IMR-90 (cell line): ENCODE results near the gene SIX2. TPM values are rescaled to one million over a fixed set of nuclear protein-coding genes. Genes with fewer than 3 reads are reported as not detected.

ENCODE experiments used
- ATAC-seq: fragments of 200-7000 bp; cut with Tn5 transposase; 2 replicates; pipeline ENCODE4 v1.9.1; 2020; ENCODE audit warnings: low read depth, mild to moderate bottlenecking, moderate library complexity
- BruUV-seq: library from RNA; stranded (reverse); fragments of 400-500 nt; replicated peaks from 2 replicates; lab custom pipeline; 2021; lab: Mats Ljungman, UMichigan
- CTCF ChIA-PET: fragments of 300-600 bp; formaldehyde crosslinking; extraction: SDS; loops from one replicate; lab custom pipeline; 2021; ENCODE audit warnings: antibody characterized with exemption; lab: Yijun Ruan, JAX
- POLR2A ChIA-PET: fragments of 300-600 bp; sonication (Branson Sonifier 250); formaldehyde crosslinking; loops from one replicate; lab custom pipeline; 2022; ENCODE audit warnings: antibody characterized with exemption; ENCODE audit not compliant: unreplicated experiment; lab: Charles Lee
- DNase-seq: peaks from one replicate; pipeline ENCODE4 v3.0.0; 2013
- H2AFZ ChIP-seq: replicated peaks from 2 replicates; pipeline ENCODE3; 2013; ENCODE audit warnings: low read length, mild to moderate bottlenecking; ENCODE audit not compliant: poor library complexity
- H2AK5ac ChIP-seq: 2 replicates; pipeline ENCODE4 v1.6.1; 2013; ENCODE audit warnings: low read depth, low read length, inconsistent platforms
- H2AK9ac ChIP-seq: replicated peaks from 2 replicates; pipeline ENCODE3; 2013; ENCODE audit warnings: mild to moderate bottlenecking, low read depth, low read length, moderate library complexity; ENCODE audit not compliant: poor library complexity
- H2BK120ac ChIP-seq: 2 replicates; pipeline ENCODE4 v1.6.1; 2013; ENCODE audit warnings: low read depth, low read length, inconsistent platforms
- H2BK15ac ChIP-seq: 3 replicates; pipeline ENCODE4 v1.6.1; 2013; ENCODE audit warnings: low read depth, low read length, inconsistent platforms
- H2BK20ac ChIP-seq: 2 replicates; pipeline ENCODE4 v1.6.1; 2013; ENCODE audit warnings: low read depth, mild to moderate bottlenecking, inconsistent platforms, low read length, moderate library complexity
- H2BK5ac ChIP-seq: 2 replicates; pipeline ENCODE4 v1.6.1; 2013; ENCODE audit warnings: mild to moderate bottlenecking, low read depth, low read length, inconsistent platforms; ENCODE audit not compliant: poor library complexity, severe bottlenecking
- H3K14ac ChIP-seq: replicated peaks from 2 replicates; pipeline ENCODE4 v1.6.1; 2013; ENCODE audit warnings: low read depth, low read length, inconsistent platforms
- H3K18ac ChIP-seq: 2 replicates; pipeline ENCODE4 v1.6.1; 2013; ENCODE audit warnings: low read depth, low read length, control low read depth
- H3K23ac ChIP-seq: 2 replicates; pipeline ENCODE4 v1.6.1; 2013; ENCODE audit warnings: low read depth, low read length, inconsistent platforms
- H3K27ac ChIP-seq: 2 replicates; pipeline ENCODE4 v1.5.1; 2013; ENCODE audit warnings: mild to moderate bottlenecking, control low read depth, low read length; ENCODE audit not compliant: insufficient read depth
- H3K27me3 ChIP-seq: 2 replicates; pipeline ENCODE4 v1.6.1; 2013; ENCODE audit warnings: low read length; ENCODE audit not compliant: control insufficient read depth, insufficient read depth
- H3K36me3 ChIP-seq: 2 replicates; pipeline ENCODE4 v1.6.1; 2013; ENCODE audit warnings: low read length, mixed read lengths; ENCODE audit not compliant: control insufficient read depth, insufficient read depth
- H3K4ac ChIP-seq: 2 replicates; pipeline ENCODE4 v1.6.1; 2013; ENCODE audit warnings: low read depth, low read length, inconsistent platforms
- H3K4me1 ChIP-seq: 2 replicates; pipeline ENCODE4 v1.6.1; 2013; ENCODE audit warnings: low read length, mixed read lengths; ENCODE audit not compliant: control insufficient read depth, insufficient read depth
- H3K4me2 ChIP-seq: 2 replicates; pipeline ENCODE4 v1.6.1; 2013; ENCODE audit warnings: low read depth, mild to moderate bottlenecking, control low read depth, low read length, moderate library complexity
- H3K4me3 ChIP-seq: 2 replicates; pipeline ENCODE4 v1.5.1; 2013; ENCODE audit warnings: low read depth, mild to moderate bottlenecking, control low read depth, low read length, moderate library complexity; ENCODE audit not compliant: insufficient read depth
- H3K56ac ChIP-seq: 2 replicates; pipeline ENCODE4 v1.6.1; 2013; ENCODE audit warnings: low read length, inconsistent platforms; ENCODE audit not compliant: insufficient read depth; ENCODE audit errors: extremely low read depth
- H3K79me1 ChIP-seq, 2 experiments: 2 replicates each; pipeline ENCODE4 v1.6.1; 2013; ENCODE audit warnings: low read length in 2 of 2, inconsistent platforms in 1 of 2, low read depth in 1 of 2
- H3K9ac ChIP-seq: 2 replicates; pipeline ENCODE4 v1.6.1; 2013; ENCODE audit warnings: low read depth, low read length, control low read depth
- H3K9me1 ChIP-seq: 2 replicates; pipeline ENCODE4 v1.6.1; 2013; ENCODE audit warnings: low read length, inconsistent platforms; ENCODE audit not compliant: insufficient read depth
- H3K9me3 ChIP-seq: 2 replicates; pipeline ENCODE4 v1.6.1; 2013; ENCODE audit warnings: low read length; ENCODE audit not compliant: control insufficient read depth, insufficient read depth
- H4K20me1 ChIP-seq: 2 replicates; pipeline ENCODE4 v1.6.1; 2013; ENCODE audit warnings: low read length, inconsistent platforms; ENCODE audit not compliant: insufficient read depth
- H4K5ac ChIP-seq: 2 replicates; pipeline ENCODE4 v1.6.1; 2013; ENCODE audit warnings: mild to moderate bottlenecking, low read depth, low read length, control low read depth
- H4K8ac ChIP-seq, 2 experiments: 2 replicates each; pipeline ENCODE4 v1.6.1; 2013; ENCODE audit warnings: low read depth in 2 of 2, low read length in 2 of 2, control low read depth in 1 of 2, inconsistent platforms in 1 of 2
- H4K91ac ChIP-seq: 2 replicates; pipeline ENCODE4 v1.6.1; 2013; ENCODE audit warnings: low read depth, low read length, inconsistent platforms; ENCODE audit not compliant: insufficient read depth
- BHLHE40 ChIP-seq: fragments of 150-350 bp; IDR thresholded peaks from 2 replicates; pipeline ENCODE4 v1.6.1; 2016; ENCODE audit warnings: mild to moderate bottlenecking, low read depth, low read length
- CEBPB ChIP-seq: IDR thresholded peaks from 2 replicates; pipeline ENCODE4 v1.6.1; 2012; ENCODE audit warnings: low read depth, low read length, improper control_type of control experiment
- CHD1 ChIP-seq: IDR thresholded peaks from 2 replicates; pipeline ENCODE4 v1.6.1; 2012; ENCODE audit warnings: low read depth, low read length, improper control_type of control experiment
- FOS ChIP-seq: fragments of 150-350 bp; IDR thresholded peaks from 2 replicates; pipeline ENCODE4 v1.6.1; 2016; ENCODE audit warnings: low read depth, low read length
- MAFK ChIP-seq: IDR thresholded peaks from 2 replicates; pipeline ENCODE4 v1.6.1; 2012; ENCODE audit warnings: low read depth, low read length, improper control_type of control experiment
- MAZ ChIP-seq: IDR thresholded peaks from 2 replicates; pipeline ENCODE4 v1.6.1; 2012; ENCODE audit warnings: low read depth, mild to moderate bottlenecking, low read length, improper control_type of control experiment, moderate library complexity, borderline replicate concordance
- POLR2A ChIP-seq: IDR thresholded peaks from 2 replicates; pipeline ENCODE4 v1.6.1; 2012; ENCODE audit warnings: mild to moderate bottlenecking, low read depth, low read length
- RCOR1 ChIP-seq: IDR thresholded peaks from 2 replicates; pipeline ENCODE4 v1.6.1; 2012; ENCODE audit warnings: mild to moderate bottlenecking, low read length, improper control_type of control experiment; ENCODE audit not compliant: insufficient replicate concordance
- RFX5 ChIP-seq: IDR thresholded peaks from 2 replicates; pipeline ENCODE4 v1.8.0; 2012; ENCODE audit warnings: low read depth, mild to moderate bottlenecking, low read length, moderate library complexity
- SMC3 ChIP-seq: fragments of 150-350 bp; IDR thresholded peaks from 2 replicates; pipeline ENCODE4 v1.6.1; 2016; ENCODE audit warnings: low read depth, mild to moderate bottlenecking, antibody characterized with exemption, low read length, moderate library complexity
- WGBS, 2 experiments: methylation state at CpG; one replicate each; pipeline versions ENCODE4 v1.1.5 to v1.1.7; 2013; ENCODE audit warnings: missing lambda C conversion rate in 2 of 2; ENCODE audit not compliant: insufficient read length in 1 of 2; ENCODE audit errors: extremely low coverage in 2 of 2; 5-methylcytosine and 5-hydroxymethylcytosine counted together
- dilution Hi-C: fragments of 300-500 bp; cut with HindIII; formaldehyde crosslinking; loops from one replicate; pipeline ENCODE4 v1.14.3; 2018; ENCODE audit warnings: low sequenced_read_pairs; ENCODE audit not compliant: unreplicated experiment
- in situ Hi-C: fragments of 300-500 bp; cut with MboI; formaldehyde crosslinking; loops from 3 replicates; pipeline ENCODE4 v1.14.3; 2019; ENCODE audit warnings: low sequenced_read_pairs, inconsistent platforms, mixed read lengths
- intact Hi-C: fragments of 100-400 bp; cut with micrococcal nuclease; formaldehyde crosslinking; loops from 2 replicates; pipeline ENCODE4 v1.10.0; 2022
- polyA plus RNA-seq, 3 experiments: library from polyadenylated mRNA; depleted of rRNA; stranded (reverse); fragments of >200 nt; gene quantifications; 2 replicates each; pipeline ENCODE4 v1.2.3, GENCODE V29; 2012; ENCODE audit warnings: low replicate concordance in 1 of 3
- total RNA-seq: library from RNA; depleted of rRNA; stranded (reverse); fragments of >200 nt; gene quantifications from 2 replicates; pipeline ENCODE4 v1.2.3, GENCODE V29; 2012
- TF ChIP-seq, protein P1 (sequence below): conservative IDR thresholded peaks from 2 replicates; pipeline ENCODE4 v1.5.1; 2012; ENCODE audit warnings: mild to moderate bottlenecking, low read depth, low read length, improper control_type of control experiment
- TF ChIP-seq, protein P2 (sequence below): fragments of 150-350 bp; IDR thresholded peaks from 2 replicates; pipeline ENCODE4 v1.6.1; 2016; ENCODE audit warnings: low read depth, mild to moderate bottlenecking, low read length, moderate library complexity, borderline replicate concordance

SIX2 gene
- total and polyA plus RNA-seq, 2 of the 4 experiments (the other 2 are of a cell fraction) = not detected

DNA sequence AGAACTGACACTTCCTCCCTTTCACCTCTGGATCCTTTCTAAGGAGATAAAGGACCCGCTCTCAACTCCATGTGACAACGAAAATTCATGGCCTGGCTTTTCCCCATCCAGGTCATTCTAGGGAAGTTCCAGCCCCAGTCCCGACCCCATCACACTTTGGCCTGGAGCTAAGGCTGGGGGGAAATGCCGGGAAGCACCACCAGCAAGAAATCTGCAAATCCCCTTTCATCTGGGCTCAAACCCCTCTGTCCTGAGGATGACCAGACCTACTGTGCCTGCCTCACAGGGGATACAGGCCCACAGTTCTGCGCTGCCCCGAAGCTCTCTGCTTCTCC, 1.3 kb downstream of the SIX2 start (continued):
- TF ChIP-seq RCOR1 (no peak), BHLHE40 (no peak), FOS (no peak), MAFK (no peak)

DNA sequence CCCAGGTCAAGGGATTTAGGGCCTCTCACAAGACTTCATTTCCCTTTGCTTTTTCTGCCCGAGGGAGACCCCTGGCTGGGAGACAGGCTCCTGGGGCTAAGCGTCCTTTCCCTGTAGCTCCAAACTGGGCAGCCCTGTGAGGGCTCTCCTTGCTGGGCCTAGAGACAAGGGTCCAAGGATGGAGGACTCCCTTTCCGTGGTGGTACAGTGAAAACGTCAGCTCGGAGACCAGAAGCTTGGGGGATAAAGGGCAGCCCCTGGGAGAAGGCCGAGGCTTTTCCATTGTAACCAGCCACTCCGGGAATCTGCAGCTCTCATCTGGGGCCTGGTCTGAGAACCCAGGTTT, 2.3 kb downstream of the SIX2 start:
- Histone ChIP-seq H2BK15ac (no peak overlapping the region), H4K20me1 (no peaks in the 10 kb centered on the region; the same call in 1 of the 2 replicates), H3K56ac (no peak overlapping the region), H2BK20ac (no peak overlapping the region), H3K9ac (no peak overlapping the region), H3K9me1 (0 out of 2 replicates have a peak, but pooled peaks cover 2% of the 10 kb centered on the region), H3K4me3 (no peak overlapping the region), H3K9me3 (peaks cover 10% of the 10 kb centered on the region; the same call in 1 of the 2 replicates), H2BK120ac (no peak overlapping the region), H3K23ac (no peak overlapping the region), H2AK9ac (no peak overlapping the region), H3K14ac (no peak overlapping the region), H4K5ac (no peak overlapping the region), H2BK5ac (no peak overlapping the region), H3K18ac (no peak overlapping the region), H2AFZ (no peak overlapping the region), H3K36me3 (no peaks in the 10 kb centered on the region), H3K4me2 (no peak overlapping the region), H3K4me1 (peaks cover 6% of the 10 kb centered on the region; the same call in 1 of the 2 replicates), H3K79me1 (no peaks in the 10 kb centered on the region), H4K91ac (no peak overlapping the region), H3K27ac (no peak overlapping the region), H3K4ac (no peak overlapping the region), H2AK5ac (no peak overlapping the region), H3K27me3 (peaks cover 96% of the 10 kb centered on the region), H4K8ac (no peak overlapping the region)
- ATAC-seq = no peak
- ChIA-PET POLR2A (no interaction called here), CTCF (interaction anchor here (0.5 kb wide), 1 partner anchor 595 kb away, joined by 3 read pairs; no protein-coding TSS in a partner anchor)
- dilution Hi-C loops = no loop called here
- in situ Hi-C loops = no loop called here
- intact Hi-C loops = no loop called here
- TF ChIP-seq SMC3 = no peak
- TF ChIP-seq, protein P1, sequence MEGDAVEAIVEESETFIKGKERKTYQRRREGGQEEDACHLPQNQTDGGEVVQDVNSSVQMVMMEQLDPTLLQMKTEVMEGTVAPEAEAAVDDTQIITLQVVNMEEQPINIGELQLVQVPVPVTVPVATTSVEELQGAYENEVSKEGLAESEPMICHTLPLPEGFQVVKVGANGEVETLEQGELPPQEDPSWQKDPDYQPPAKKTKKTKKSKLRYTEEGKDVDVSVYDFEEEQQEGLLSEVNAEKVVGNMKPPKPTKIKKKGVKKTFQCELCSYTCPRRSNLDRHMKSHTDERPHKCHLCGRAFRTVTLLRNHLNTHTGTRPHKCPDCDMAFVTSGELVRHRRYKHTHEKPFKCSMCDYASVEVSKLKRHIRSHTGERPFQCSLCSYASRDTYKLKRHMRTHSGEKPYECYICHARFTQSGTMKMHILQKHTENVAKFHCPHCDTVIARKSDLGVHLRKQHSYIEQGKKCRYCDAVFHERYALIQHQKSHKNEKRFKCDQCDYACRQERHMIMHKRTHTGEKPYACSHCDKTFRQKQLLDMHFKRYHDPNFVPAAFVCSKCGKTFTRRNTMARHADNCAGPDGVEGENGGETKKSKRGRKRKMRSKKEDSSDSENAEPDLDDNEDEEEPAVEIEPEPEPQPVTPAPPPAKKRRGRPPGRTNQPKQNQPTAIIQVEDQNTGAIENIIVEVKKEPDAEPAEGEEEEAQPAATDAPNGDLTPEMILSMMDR = no peak
- TF ChIP-seq, protein P2, sequence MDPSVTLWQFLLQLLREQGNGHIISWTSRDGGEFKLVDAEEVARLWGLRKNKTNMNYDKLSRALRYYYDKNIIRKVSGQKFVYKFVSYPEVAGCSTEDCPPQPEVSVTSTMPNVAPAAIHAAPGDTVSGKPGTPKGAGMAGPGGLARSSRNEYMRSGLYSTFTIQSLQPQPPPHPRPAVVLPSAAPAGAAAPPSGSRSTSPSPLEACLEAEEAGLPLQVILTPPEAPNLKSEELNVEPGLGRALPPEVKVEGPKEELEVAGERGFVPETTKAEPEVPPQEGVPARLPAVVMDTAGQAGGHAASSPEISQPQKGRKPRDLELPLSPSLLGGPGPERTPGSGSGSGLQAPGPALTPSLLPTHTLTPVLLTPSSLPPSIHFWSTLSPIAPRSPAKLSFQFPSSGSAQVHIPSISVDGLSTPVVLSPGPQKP = no peak
- TF ChIP-seq CEBPB = no peak
- TF ChIP-seq MAFK = no peak
- no peak for TF ChIP-seq CHD1
- TF ChIP-seq RCOR1 = no peak
- no peak for TF ChIP-seq POLR2A
- TF ChIP-seq MAZ = no peak
- TF ChIP-seq RFX5 = no peak
- BruUV-seq = no TSS peak
- 90% methylated on average over 2 of the region's 7 CpGs; no CpG with 5 or more reads in 1 of the 2 experiments for WGBS, 2 experiments
- DNase-seq = no peak
